Brain microvascular endothelial cell (primary cell): ENCODE data around the gene ASCC3.

Experiments
- DNase-seq: peaks from one replicate; pipeline ENCODE4 v3.0.0-alpha.2; 2020
- H3K27ac ChIP-seq: fragments of 250-450 bp; sonication (Bioruptor Pico); 2 replicates; pipeline ENCODE4 v1.5.1; 2020; ENCODE audit warnings: mild to moderate bottlenecking, moderate library complexity
- H3K27me3 ChIP-seq: fragments of 250-450 bp; sonication (Bioruptor Pico); replicated peaks from 2 replicates; pipeline ENCODE4 v1.5.1; 2020; ENCODE audit warnings: mild to moderate bottlenecking
- H3K36me3 ChIP-seq: fragments of 250-450 bp; sonication (Bioruptor Pico); replicated peaks from 2 replicates; pipeline ENCODE4 v1.5.1; 2020; ENCODE audit warnings: mild to moderate bottlenecking
- H3K4me3 ChIP-seq: 2 replicates; pipeline ENCODE4 v1.5.1; 2011; ENCODE audit warnings: low read depth, mild to moderate bottlenecking, control low read depth, low read length, moderate library complexity
- CTCF ChIP-seq: IDR thresholded peaks from 2 replicates; pipeline ENCODE4 v1.5.1; 2011; ENCODE audit warnings: low read depth, mild to moderate bottlenecking, moderate library complexity, low read length, control low read depth, inconsistent platforms; ENCODE audit errors: missing control alignments
- in situ Hi-C: cut with HindIII; loops from 2 replicates; pipeline ENCODE4 v1.10.0; 2017; ENCODE audit warnings: low sequenced_read_pairs, low pct_ligation_motif_present

Gene ASCC3

GRCh38 chr6:100475554-100476320 lies 405.4 kb downstream of the ASCC3 start:
- Histone ChIP-seq H3K27me3 (peaks cover 32% of the 10 kb centered on the region), H3K27ac (no peak overlapping the region), H3K36me3 (no peaks in the 10 kb centered on the region), H3K4me3 (no peak overlapping the region)
- TF ChIP-seq CTCF: no peak
- in situ Hi-C loops: no loop called here
- no peak for DNase-seq

GRCh38 chr6:100473182-100473581 lies 407.9 kb downstream of the ASCC3 start:
- TF ChIP-seq CTCF: no peak
- Histone ChIP-seq H3K36me3 (no peaks in the 10 kb centered on the region), H3K27me3 (peaks cover 56% of the 10 kb centered on the region), H3K4me3 (no peak overlapping the region), H3K27ac (no peak overlapping the region)
- in situ Hi-C loops: loop anchor here (25.0 kb wide), 1 partner anchor 861 kb away; the partner anchor contains the start of gene PRDM13
- no peak for DNase-seq

GRCh38 chr6:100472674-100473073 lies 408.5 kb downstream of the ASCC3 start:
- in situ Hi-C loops: loop anchor here (25.0 kb wide), 1 partner anchor 860 kb away; the partner anchor contains the start of gene PRDM13
- H3K27ac ChIP-seq: no peak overlapping the region
- H3K4me3 ChIP-seq: no peak overlapping the region
- peaks cover 61% of the 10 kb centered on the region for H3K27me3 ChIP-seq
- DNase-seq: peak; percentile 28
- H3K36me3 ChIP-seq: no peaks in the 10 kb centered on the region
- peak; percentile 11 for TF ChIP-seq CTCF

GRCh38 chr6:100470422-100471120 lies 410.6 kb downstream of the ASCC3 start:
- H3K27me3 ChIP-seq: peaks cover 80% of the 10 kb centered on the region
- H3K4me3 ChIP-seq: no peak overlapping the region
- in situ Hi-C loops: loop anchor here (25.0 kb wide), 1 partner anchor 858 kb away; the partner anchor contains the start of gene PRDM13
- no peak for DNase-seq
- H3K27ac ChIP-seq: no peak overlapping the region
- H3K36me3 ChIP-seq: no peaks in the 10 kb centered on the region
- no peak for TF ChIP-seq CTCF

DNA sequence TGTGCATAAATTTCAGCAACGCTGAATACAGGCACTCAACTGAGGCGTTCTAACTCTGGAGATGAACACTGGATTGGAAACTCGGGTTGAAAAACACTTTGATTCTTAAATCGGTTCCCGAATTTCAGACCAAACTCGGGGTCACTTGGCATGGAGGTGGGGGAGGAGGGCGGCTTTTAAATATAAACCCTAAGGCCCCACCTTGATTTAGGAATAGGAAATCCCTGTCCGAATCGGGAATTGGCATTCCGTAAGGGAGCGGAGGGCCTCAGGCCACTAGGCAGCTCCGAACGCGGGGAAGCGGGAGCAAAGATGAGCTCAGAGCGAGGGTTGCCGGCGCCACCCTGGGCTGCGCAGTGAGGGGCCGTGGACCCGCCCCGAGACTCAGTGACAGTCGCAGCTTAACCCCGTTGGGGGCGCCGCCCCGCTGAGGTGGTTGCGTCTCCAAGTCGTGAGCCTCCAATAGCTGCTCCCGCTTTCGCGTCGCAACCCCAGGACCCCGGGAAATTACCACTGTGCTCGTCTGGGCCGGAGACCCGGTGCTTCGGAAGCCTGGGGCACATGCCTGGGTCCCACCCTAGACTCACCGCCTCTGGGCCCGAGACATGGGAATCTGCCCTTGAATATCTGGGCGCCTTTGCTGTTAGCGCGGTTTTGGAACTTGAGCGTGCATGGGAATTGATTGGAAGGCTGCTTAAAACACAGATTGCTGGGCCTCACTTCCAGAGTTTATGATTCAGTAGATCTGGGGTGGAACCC lies 411.8 kb downstream of the ASCC3 start:
- in situ Hi-C loops: loop anchor here (25.0 kb wide), 1 partner anchor 857 kb away; the partner anchor contains the start of gene PRDM13
- peaks cover 90% of the 10 kb centered on the region for H3K27me3 ChIP-seq
- DNase-seq: no peak
- H3K27ac ChIP-seq: no peak overlapping the region
- no peaks in the 10 kb centered on the region for H3K36me3 ChIP-seq
- TF ChIP-seq CTCF: no peak
- H3K4me3 ChIP-seq: no peak overlapping the region
